ENCODE measurements around the gene MACROD2. TPM values are rescaled to one million over a fixed set of nuclear protein-coding genes. Genes with fewer than 3 reads are reported as not detected.

MACROD2 gene
- total RNA-seq, 1 donor from 2014 or later, result 2.4 TPM

GRCh38 chr20:15359056-15359455 lies 1363.7 kb downstream of the MACROD2 start:
- TF ChIP-seq CTCF (IDR thresholded peaks at IDR 0.05; ENCODE audit: insufficient read depth, low read depth, low read length) (no peak), EZH2 (IDR thresholded peaks at IDR 0.05; ENCODE audit: insufficient read depth, low read length) (no peak)
- H3K4me2 ChIP-seq (ENCODE audit: low read length), result no peak overlapping the region
- H2AFZ ChIP-seq (ENCODE audit: low read depth, low read length), result no peak overlapping the region
- Mint-ChIP-seq H3K27ac (ENCODE audit: unreplicated experiment) (no peak overlapping the region), H3K9me3 (ENCODE audit: unreplicated experiment) (no peaks in the 10 kb centered on the region), H3K36me3 (ENCODE audit: low read depth, unreplicated experiment) (no peaks in the 10 kb centered on the region), H3K4me1 (ENCODE audit: low read depth, unreplicated experiment) (no peaks in the 10 kb centered on the region), H3K4me3 (ENCODE audit: unreplicated experiment) (no peak overlapping the region), H3K27me3 (ENCODE audit: low read depth, unreplicated experiment) (no peaks in the 10 kb centered on the region)
- H3K9me3 ChIP-seq (ENCODE audit: insufficient read depth, low read depth, low read length), result no peaks in the 10 kb centered on the region
- no peak overlapping the region for H3K27ac ChIP-seq (ENCODE audit: low read depth, low read length)
- H3K9ac ChIP-seq (ENCODE audit: low read length), result no peak overlapping the region
- H3K4me1 ChIP-seq (ENCODE audit: insufficient read depth, low read length), result no peaks in the 10 kb centered on the region
- H3K36me3 ChIP-seq (ENCODE audit: insufficient read depth, low read length), result no peaks in the 10 kb centered on the region
- H3K27me3 ChIP-seq (ENCODE audit: insufficient read depth, low read length), result no peaks in the 10 kb centered on the region
- H3K4me3 ChIP-seq (ENCODE audit: insufficient read depth, low read depth, low read length), result no peak overlapping the region
- no peak for FAIRE-seq
- H4K20me1 ChIP-seq (ENCODE audit: insufficient read depth, low read length), result no peaks in the 10 kb centered on the region
- H3K79me2 ChIP-seq (ENCODE audit: insufficient read depth, low read length), result no peaks in the 10 kb centered on the region
- no peak for DNase-seq (ENCODE audit: low read depth)

GRCh38 chr20:15362849-15363248 lies 1367.5 kb downstream of the MACROD2 start:
- no peak for TF ChIP-seq CTCF (IDR thresholded peaks at IDR 0.05; ENCODE audit: insufficient read depth, low read depth, low read length)
- no peak for TF ChIP-seq EZH2 (IDR thresholded peaks at IDR 0.05; ENCODE audit: insufficient read depth, low read length)
- no peaks in the 10 kb centered on the region for H3K27me3 ChIP-seq (ENCODE audit: insufficient read depth, low read length)
- no peak overlapping the region for H3K4me2 ChIP-seq (ENCODE audit: low read length)
- Mint-ChIP-seq H3K4me3 (ENCODE audit: unreplicated experiment) (no peak overlapping the region), H3K27ac (ENCODE audit: unreplicated experiment) (no peak overlapping the region), H3K36me3 (ENCODE audit: low read depth, unreplicated experiment) (no peaks in the 10 kb centered on the region), H3K9me3 (ENCODE audit: unreplicated experiment) (no peaks in the 10 kb centered on the region), H3K27me3 (ENCODE audit: low read depth, unreplicated experiment) (no peaks in the 10 kb centered on the region), H3K4me1 (ENCODE audit: low read depth, unreplicated experiment) (peaks cover 4% of the 10 kb centered on the region)
- no peak for DNase-seq (ENCODE audit: low read depth)
- H3K27ac ChIP-seq (ENCODE audit: low read depth, low read length), result no peak overlapping the region
- FAIRE-seq, result no peak
- no peaks in the 10 kb centered on the region for H3K36me3 ChIP-seq (ENCODE audit: insufficient read depth, low read length)
- no peak overlapping the region for H3K9ac ChIP-seq (ENCODE audit: low read length)
- H3K79me2 ChIP-seq (ENCODE audit: insufficient read depth, low read length), result no peaks in the 10 kb centered on the region
- H2AFZ ChIP-seq (ENCODE audit: low read depth, low read length), result no peak overlapping the region
- H3K9me3 ChIP-seq (ENCODE audit: insufficient read depth, low read depth, low read length), result no peaks in the 10 kb centered on the region
- no peaks in the 10 kb centered on the region for H4K20me1 ChIP-seq (ENCODE audit: insufficient read depth, low read length)
- H3K4me3 ChIP-seq (ENCODE audit: insufficient read depth, low read depth, low read length), result no peak overlapping the region
- H3K4me1 ChIP-seq (ENCODE audit: insufficient read depth, low read length), result no peaks in the 10 kb centered on the region

- no peaks in the 10 kb centered on the region for H3K4me1 ChIP-seq (ENCODE audit: insufficient read depth, low read length)
- no peaks in the 10 kb centered on the region for H3K36me3 ChIP-seq (ENCODE audit: insufficient read depth, low read length)
- H3K4me3 ChIP-seq (ENCODE audit: insufficient read depth, low read depth, low read length), result no peak overlapping the region
- TF ChIP-seq CTCF (IDR thresholded peaks at IDR 0.05; ENCODE audit: insufficient read depth, low read depth, low read length) (no peak), EZH2 (IDR thresholded peaks at IDR 0.05; ENCODE audit: insufficient read depth, low read length) (no peak)
- FAIRE-seq (no peak), DNase-seq (ENCODE audit: low read depth) (no peak)
- H3K4me3 Mint-ChIP-seq (ENCODE audit: unreplicated experiment), result no peak overlapping the region
- peaks cover 4% of the 10 kb centered on the region for H3K4me1 Mint-ChIP-seq (ENCODE audit: low read depth, unreplicated experiment)
- no peak overlapping the region for H3K27ac Mint-ChIP-seq (ENCODE audit: unreplicated experiment)
- H2AFZ ChIP-seq (ENCODE audit: low read depth, low read length), result no peak overlapping the region
- no peaks in the 10 kb centered on the region for H3K27me3 ChIP-seq (ENCODE audit: insufficient read depth, low read length)
- H3K4me2 ChIP-seq (ENCODE audit: low read length), result no peak overlapping the region
- no peaks in the 10 kb centered on the region for H3K79me2 ChIP-seq (ENCODE audit: insufficient read depth, low read length)
- H3K27me3 Mint-ChIP-seq (ENCODE audit: low read depth, unreplicated experiment), result no peaks in the 10 kb centered on the region
- H3K9me3 ChIP-seq (ENCODE audit: insufficient read depth, low read depth, low read length), result no peaks in the 10 kb centered on the region
- H3K36me3 Mint-ChIP-seq (ENCODE audit: low read depth, unreplicated experiment), result no peaks in the 10 kb centered on the region
- no peaks in the 10 kb centered on the region for H3K9me3 Mint-ChIP-seq (ENCODE audit: unreplicated experiment)
- H3K9ac ChIP-seq (ENCODE audit: low read length), result no peak overlapping the region
- H4K20me1 ChIP-seq (ENCODE audit: insufficient read depth, low read length), result no peaks in the 10 kb centered on the region
- no peak overlapping the region for H3K27ac ChIP-seq (ENCODE audit: low read depth, low read length)
Observed at GRCh38 chr20:15364781-15365180, 1369.5 kb downstream of the MACROD2 start.
